ENCODE measurements around the gene COQ3.
A peak's percentile ranks its signal among the peaks of the same experiment; 100 is the strongest.

COQ3 gene

DNA sequence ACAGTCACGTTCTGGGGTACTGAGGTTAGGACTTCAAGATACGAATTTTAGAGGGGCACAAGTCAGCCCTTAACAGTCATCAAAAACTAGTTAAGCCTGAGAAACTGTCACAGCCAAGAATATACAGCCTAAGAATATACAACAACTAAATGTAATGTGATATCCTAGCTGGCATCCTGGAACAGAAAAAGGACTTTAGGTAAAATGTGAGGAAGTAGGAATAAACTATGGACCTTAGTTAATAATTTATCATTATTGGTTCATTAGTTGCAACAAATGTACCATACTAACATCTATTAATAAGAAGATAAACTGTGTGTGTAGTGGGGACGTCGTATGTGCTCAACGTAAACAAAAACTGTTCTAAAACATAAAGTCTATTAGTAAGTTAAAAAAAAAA, 30.0 kb upstream of the COQ3 start:
- H3K79me2 ChIP-seq (ENCODE audit: control insufficient read depth, insufficient read depth, low read length, poor library complexity), result peaks cover 12% of the 10 kb centered on the region
- H3K79me1 ChIP-seq (ENCODE audit: low read length), result peaks cover 12% of the 10 kb centered on the region
- H2AFZ ChIP-seq (ENCODE audit: insufficient read depth, low read length, poor library complexity), result no peak overlapping the region
- H4K12ac ChIP-seq (ENCODE audit: low read depth, low read length), result no peak overlapping the region
- H3K9ac ChIP-seq (ENCODE audit: low read length), result no peak overlapping the region
- H4K91ac ChIP-seq (ENCODE audit: low read depth, low read length), result no peak overlapping the region
- H3K4me3 ChIP-seq (ENCODE audit: low read depth, low read length), result no peak overlapping the region
- H3K4me1 ChIP-seq (ENCODE audit: control insufficient read depth in 1 of 2, insufficient read depth in 2 of 2, low read length in 2 of 2), result peaks cover 0 to 2% of the 10 kb centered on the region in 2 experiments
- H2BK5ac ChIP-seq (ENCODE audit: low read depth, low read length, poor library complexity), result no peak overlapping the region
- WGBS (ENCODE audit: extremely low coverage, insufficient coverage, insufficient read length), result no CpG with 5 or more reads among the region's 5 CpGs
- H3K9me3 ChIP-seq (ENCODE audit: insufficient read depth, low read depth, low read length), result no peaks in the 10 kb centered on the region
- H2BK12ac ChIP-seq (ENCODE audit: low read length), result no peak overlapping the region
- no peak overlapping the region for H4K8ac ChIP-seq (ENCODE audit: low read depth, low read length)
- no peaks in the 10 kb centered on the region for H3K27me3 ChIP-seq (ENCODE audit: insufficient read depth, low read length)
- H3K18ac ChIP-seq (ENCODE audit: low read length), result no peak overlapping the region
- H3K4me2 ChIP-seq (ENCODE audit: low read length), result peak overlapping the region; percentile 33
- H3K14ac ChIP-seq (ENCODE audit: low read length), result no peak overlapping the region
- H2AK5ac ChIP-seq (ENCODE audit: low read length), result no peak overlapping the region
- no peak overlapping the region for H2BK120ac ChIP-seq (ENCODE audit: insufficient read depth, low read length, poor library complexity)
- H3K36me3 ChIP-seq (ENCODE audit: control insufficient read depth in 1 of 2, insufficient read depth in 2 of 2, low read length in 2 of 2), result peaks cover 0 to 5% of the 10 kb centered on the region in 2 experiments
- H3K23ac ChIP-seq (ENCODE audit: low read length), result no peak overlapping the region
- H3K4ac ChIP-seq (ENCODE audit: low read depth, low read length), result peak overlapping the region; percentile 38
- DNase-seq, result no peak
- H3K27ac ChIP-seq (ENCODE audit: low read depth, low read length), result no peak overlapping the region

DNA sequence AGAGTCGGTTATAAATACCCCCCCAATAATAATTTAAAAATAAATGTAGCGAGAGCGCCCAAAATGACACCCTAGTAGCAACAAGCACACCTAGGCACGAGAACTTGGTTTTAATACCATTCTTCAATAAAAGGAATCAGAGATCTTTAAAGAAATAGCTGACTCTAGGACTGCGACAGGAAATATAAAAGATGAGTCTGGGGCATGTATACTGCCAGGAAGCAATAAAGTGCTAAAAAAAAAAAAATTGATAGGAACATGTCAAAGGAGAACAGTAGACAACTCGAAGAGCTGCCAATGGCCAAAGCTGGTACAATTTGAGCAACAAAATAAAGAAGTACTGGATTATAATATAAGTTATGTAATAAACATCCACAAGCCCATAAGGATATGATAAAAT, 28.9 kb upstream of the COQ3 start:
- H2AFZ ChIP-seq (ENCODE audit: insufficient read depth, low read length, poor library complexity), result no peak overlapping the region
- H2AK5ac ChIP-seq (ENCODE audit: low read length), result no peak overlapping the region
- no peak for DNase-seq
- H4K91ac ChIP-seq (ENCODE audit: low read depth, low read length), result no peak overlapping the region
- H3K79me2 ChIP-seq (ENCODE audit: control insufficient read depth, insufficient read depth, low read length, poor library complexity), result peaks cover 12% of the 10 kb centered on the region
- no peak overlapping the region for H4K8ac ChIP-seq (ENCODE audit: low read depth, low read length)
- H3K4me3 ChIP-seq (ENCODE audit: low read depth, low read length), result no peak overlapping the region
- WGBS (ENCODE audit: extremely low coverage, insufficient coverage, insufficient read length), result no CpG with 5 or more reads among the region's 6 CpGs
- H3K79me1 ChIP-seq (ENCODE audit: low read length), result peaks cover 12% of the 10 kb centered on the region
- H3K27me3 ChIP-seq (ENCODE audit: insufficient read depth, low read length), result no peaks in the 10 kb centered on the region
- H3K36me3 ChIP-seq (ENCODE audit: control insufficient read depth in 1 of 2, insufficient read depth in 2 of 2, low read length in 2 of 2), result peaks cover 0 to 5% of the 10 kb centered on the region in 2 experiments
- peaks cover 0 to 2% of the 10 kb centered on the region in 2 experiments for H3K4me1 ChIP-seq (ENCODE audit: control insufficient read depth in 1 of 2, insufficient read depth in 2 of 2, low read length in 2 of 2)
- H2BK120ac ChIP-seq (ENCODE audit: insufficient read depth, low read length, poor library complexity), result no peak overlapping the region
- H4K12ac ChIP-seq (ENCODE audit: low read depth, low read length), result no peak overlapping the region
- H3K9ac ChIP-seq (ENCODE audit: low read length), result no peak overlapping the region
- H3K23ac ChIP-seq (ENCODE audit: low read length), result no peak overlapping the region
- H3K27ac ChIP-seq (ENCODE audit: low read depth, low read length), result no peak overlapping the region
- peak overlapping the region; percentile 96 for H3K4ac ChIP-seq (ENCODE audit: low read depth, low read length)
- no peaks in the 10 kb centered on the region for H3K9me3 ChIP-seq (ENCODE audit: insufficient read depth, low read depth, low read length)
- no peak overlapping the region for H2BK12ac ChIP-seq (ENCODE audit: low read length)
- no peak overlapping the region for H3K18ac ChIP-seq (ENCODE audit: low read length)
- no peak overlapping the region for H3K4me2 ChIP-seq (ENCODE audit: low read length)
- no peak overlapping the region for H2BK5ac ChIP-seq (ENCODE audit: low read depth, low read length, poor library complexity)
- H3K14ac ChIP-seq (ENCODE audit: low read length), result no peak overlapping the region

GRCh38 chr6:99416892-99417767, 23.1 kb upstream of the COQ3 start:
- no peaks in the 10 kb centered on the region for H3K27me3 ChIP-seq (ENCODE audit: insufficient read depth, low read length)
- H3K27ac ChIP-seq (ENCODE audit: low read depth, low read length), result no peak overlapping the region
- no peaks in the 10 kb centered on the region for H3K4me1 ChIP-seq (ENCODE audit: control insufficient read depth in 1 of 2, insufficient read depth in 2 of 2, low read length in 2 of 2)
- no CpG with 5 or more reads among the region's 9 CpGs for WGBS (ENCODE audit: extremely low coverage, insufficient coverage, insufficient read length)
- H3K4me3 ChIP-seq (ENCODE audit: low read depth, low read length), result no peak overlapping the region
- H4K8ac ChIP-seq (ENCODE audit: low read depth, low read length), result no peak overlapping the region
- DNase-seq, result no peak
- H2AK5ac ChIP-seq (ENCODE audit: low read length), result no peak overlapping the region
- no peak overlapping the region for H2BK120ac ChIP-seq (ENCODE audit: insufficient read depth, low read length, poor library complexity)
- no peak overlapping the region for H2BK12ac ChIP-seq (ENCODE audit: low read length)
- H3K4me2 ChIP-seq (ENCODE audit: low read length), result no peak overlapping the region
- no peak overlapping the region for H4K12ac ChIP-seq (ENCODE audit: low read depth, low read length)
- no peak overlapping the region for H3K23ac ChIP-seq (ENCODE audit: low read length)
- H3K4ac ChIP-seq (ENCODE audit: low read depth, low read length), result no peak overlapping the region
- H2AFZ ChIP-seq (ENCODE audit: insufficient read depth, low read length, poor library complexity), result no peak overlapping the region
- H3K79me2 ChIP-seq (ENCODE audit: control insufficient read depth, insufficient read depth, low read length, poor library complexity), result peaks cover 5% of the 10 kb centered on the region
- H3K14ac ChIP-seq (ENCODE audit: low read length), result no peak overlapping the region
- peaks cover 2 to 4% of the 10 kb centered on the region in 2 experiments for H3K36me3 ChIP-seq (ENCODE audit: control insufficient read depth in 1 of 2, insufficient read depth in 2 of 2, low read length in 2 of 2)
- no peaks in the 10 kb centered on the region for H3K9me3 ChIP-seq (ENCODE audit: insufficient read depth, low read depth, low read length)
- H2BK5ac ChIP-seq (ENCODE audit: low read depth, low read length, poor library complexity), result no peak overlapping the region
- H3K18ac ChIP-seq (ENCODE audit: low read length), result no peak overlapping the region
- no peak overlapping the region for H4K91ac ChIP-seq (ENCODE audit: low read depth, low read length)
- H3K9ac ChIP-seq (ENCODE audit: low read length), result no peak overlapping the region
- H3K79me1 ChIP-seq (ENCODE audit: low read length), result no peaks in the 10 kb centered on the region

DNA sequence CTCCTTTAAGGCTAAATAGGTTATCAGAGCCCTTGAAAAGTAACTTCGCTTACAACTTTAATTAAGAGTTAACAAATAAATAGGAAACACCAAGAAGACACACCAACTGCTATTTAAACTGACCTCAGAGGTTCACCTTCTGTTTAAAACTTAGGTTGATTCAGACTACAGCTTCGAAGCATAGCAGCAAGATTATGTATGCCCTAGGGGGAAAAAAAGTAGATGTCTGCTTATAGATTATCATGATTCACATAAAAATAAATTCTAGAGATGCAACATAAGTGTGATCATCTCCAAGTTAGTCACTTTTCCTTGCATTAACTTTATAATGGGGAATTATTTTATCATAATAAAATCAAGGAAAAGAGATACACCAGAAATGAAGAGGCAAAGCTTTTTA, 22.2 kb upstream of the COQ3 start:
- Histone ChIP-seq H3K27ac (ENCODE audit: low read depth, low read length) (no peak overlapping the region), H3K4me2 (ENCODE audit: low read length) (no peak overlapping the region), H2AFZ (ENCODE audit: insufficient read depth, low read length, poor library complexity) (no peak overlapping the region), H3K27me3 (ENCODE audit: insufficient read depth, low read length) (no peaks in the 10 kb centered on the region), H3K79me1 (ENCODE audit: low read length) (no peaks in the 10 kb centered on the region), H3K9ac (ENCODE audit: low read length) (no peak overlapping the region), H2BK120ac (ENCODE audit: insufficient read depth, low read length, poor library complexity) (no peak overlapping the region), H4K91ac (ENCODE audit: low read depth, low read length) (no peak overlapping the region), H3K4ac (ENCODE audit: low read depth, low read length) (no peak overlapping the region), H3K36me3 (ENCODE audit: control insufficient read depth in 1 of 2, insufficient read depth in 2 of 2, low read length in 2 of 2) (peaks cover 2 to 4% of the 10 kb centered on the region in 2 experiments), H3K18ac (ENCODE audit: low read length) (no peak overlapping the region), H3K4me3 (ENCODE audit: low read depth, low read length) (no peak overlapping the region), H2BK5ac (ENCODE audit: low read depth, low read length, poor library complexity) (no peak overlapping the region), H3K4me1 (ENCODE audit: control insufficient read depth in 1 of 2, insufficient read depth in 2 of 2, low read length in 2 of 2) (no peaks in the 10 kb centered on the region), H2BK12ac (ENCODE audit: low read length) (no peak overlapping the region), H4K12ac (ENCODE audit: low read depth, low read length) (no peak overlapping the region), H4K8ac (ENCODE audit: low read depth, low read length) (no peak overlapping the region), H3K14ac (ENCODE audit: low read length) (no peak overlapping the region), H3K23ac (ENCODE audit: low read length) (no peak overlapping the region), H3K9me3 (ENCODE audit: insufficient read depth, low read depth, low read length) (no peaks in the 10 kb centered on the region), H2AK5ac (ENCODE audit: low read length) (no peak overlapping the region), H3K79me2 (ENCODE audit: control insufficient read depth, insufficient read depth, low read length, poor library complexity) (peaks cover 2% of the 10 kb centered on the region)
- WGBS (ENCODE audit: extremely low coverage, insufficient coverage, insufficient read length), result no CpG with 5 or more reads among the region's 2 CpGs
- DNase-seq, result no peak
